Suprapubic skin (tissue), 4 donors: ENCODE data around the gene CMKLR1.

Source experiments
- EP300 ChIP-seq: sonication (generic); formaldehyde crosslinking; IDR thresholded peaks from one replicate; pipeline ENCODE4 v1.6.1; 2017; ENCODE audit warnings: antibody characterized with exemption
- POLR2A ChIP-seq, 2 donors: fragments of 450-650 bp; IDR thresholded peaks; one replicate each; pipeline ENCODE4 v1.6.1; 2017; ENCODE audit warnings: antibody characterized with exemption in 2 of 2, mild to moderate bottlenecking in 2 of 2, moderate library complexity in 2 of 2
- POLR2AphosphoS5 ChIP-seq, 3 donors: sonication (generic); formaldehyde crosslinking; IDR thresholded peaks; one replicate each; pipeline ENCODE4 v1.6.1; 2017; ENCODE audit warnings: antibody characterized with exemption in 3 of 3
- TF ChIP-seq, protein P1 (sequence below), 2 donors: fragments of 200-600 bp in 1 of 2; fragments of 450-650 bp in 1 of 2; sonication (generic) in 1 of 2; IDR thresholded peaks; one replicate each; pipeline ENCODE4 v1.5.1; 2016 to 2019; ENCODE audit warnings: antibody characterized with exemption in 2 of 2, mild to moderate bottlenecking in 1 of 2, moderate library complexity in 1 of 2

GRCh38 chr12:108327621-108328344 is 11.3 kb downstream of the CMKLR1 start:
- no peak for TF ChIP-seq POLR2A (IDR thresholded peaks at IDR 0.05)
- TF ChIP-seq, protein P1, sequence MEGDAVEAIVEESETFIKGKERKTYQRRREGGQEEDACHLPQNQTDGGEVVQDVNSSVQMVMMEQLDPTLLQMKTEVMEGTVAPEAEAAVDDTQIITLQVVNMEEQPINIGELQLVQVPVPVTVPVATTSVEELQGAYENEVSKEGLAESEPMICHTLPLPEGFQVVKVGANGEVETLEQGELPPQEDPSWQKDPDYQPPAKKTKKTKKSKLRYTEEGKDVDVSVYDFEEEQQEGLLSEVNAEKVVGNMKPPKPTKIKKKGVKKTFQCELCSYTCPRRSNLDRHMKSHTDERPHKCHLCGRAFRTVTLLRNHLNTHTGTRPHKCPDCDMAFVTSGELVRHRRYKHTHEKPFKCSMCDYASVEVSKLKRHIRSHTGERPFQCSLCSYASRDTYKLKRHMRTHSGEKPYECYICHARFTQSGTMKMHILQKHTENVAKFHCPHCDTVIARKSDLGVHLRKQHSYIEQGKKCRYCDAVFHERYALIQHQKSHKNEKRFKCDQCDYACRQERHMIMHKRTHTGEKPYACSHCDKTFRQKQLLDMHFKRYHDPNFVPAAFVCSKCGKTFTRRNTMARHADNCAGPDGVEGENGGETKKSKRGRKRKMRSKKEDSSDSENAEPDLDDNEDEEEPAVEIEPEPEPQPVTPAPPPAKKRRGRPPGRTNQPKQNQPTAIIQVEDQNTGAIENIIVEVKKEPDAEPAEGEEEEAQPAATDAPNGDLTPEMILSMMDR (IDR thresholded peaks at IDR 0.05): no peak
- no peak for TF ChIP-seq POLR2AphosphoS5 (IDR thresholded peaks at IDR 0.05)
- TF ChIP-seq EP300: no peak
